ENCODE results near the gene CACNA1A.

Gene CACNA1A

GRCh38 chr19:13300421-13301030 is 205.8 kb downstream of the CACNA1A start:
- no peak overlapping the region for H3K4me3 ChIP-seq (replicated peaks; ENCODE audit: insufficient read depth, low read length)
- H3K27ac ChIP-seq (replicated peaks): no peak overlapping the region
- TF ChIP-seq GABPA (IDR thresholded peaks at IDR 0.05; ENCODE audit: low read depth) (no peak), SPI1 (IDR thresholded peaks at IDR 0.05; ENCODE audit: borderline replicate concordance, low read depth) (no peak), POLR2AphosphoS5 (IDR thresholded peaks at IDR 0.05; ENCODE audit: low read depth) (no peak), CTCF (IDR thresholded peaks at IDR 0.05; ENCODE audit: insufficient read depth, low read length) (no peak)
- peaks cover 7% of the 10 kb centered on the region for H3K27me3 ChIP-seq (ENCODE audit: insufficient read depth, poor library complexity, severe bottlenecking)
- no peak for DNase-seq (ENCODE audit: low read depth in 1 of 2, low spot score in 1 of 2)

GRCh38 chr19:13299838-13300237 is 206.4 kb downstream of the CACNA1A start:
- DNase-seq (ENCODE audit: low read depth in 1 of 2, low spot score in 1 of 2): no peak
- Histone ChIP-seq H3K27me3 (ENCODE audit: insufficient read depth, poor library complexity, severe bottlenecking) (peaks cover 7% of the 10 kb centered on the region), H3K4me3 (replicated peaks; ENCODE audit: insufficient read depth, low read length) (no peak overlapping the region), H3K27ac (replicated peaks) (no peak overlapping the region)
- TF ChIP-seq CTCF (IDR thresholded peaks at IDR 0.05; ENCODE audit: insufficient read depth, low read length) (no peak), POLR2AphosphoS5 (IDR thresholded peaks at IDR 0.05; ENCODE audit: low read depth) (no peak), GABPA (IDR thresholded peaks at IDR 0.05; ENCODE audit: low read depth) (no peak), REST (IDR thresholded peaks at IDR 0.05; ENCODE audit: insufficient replicate concordance, low read depth) (no peak), SPI1 (IDR thresholded peaks at IDR 0.05; ENCODE audit: borderline replicate concordance, low read depth) (no peak)

DNA sequence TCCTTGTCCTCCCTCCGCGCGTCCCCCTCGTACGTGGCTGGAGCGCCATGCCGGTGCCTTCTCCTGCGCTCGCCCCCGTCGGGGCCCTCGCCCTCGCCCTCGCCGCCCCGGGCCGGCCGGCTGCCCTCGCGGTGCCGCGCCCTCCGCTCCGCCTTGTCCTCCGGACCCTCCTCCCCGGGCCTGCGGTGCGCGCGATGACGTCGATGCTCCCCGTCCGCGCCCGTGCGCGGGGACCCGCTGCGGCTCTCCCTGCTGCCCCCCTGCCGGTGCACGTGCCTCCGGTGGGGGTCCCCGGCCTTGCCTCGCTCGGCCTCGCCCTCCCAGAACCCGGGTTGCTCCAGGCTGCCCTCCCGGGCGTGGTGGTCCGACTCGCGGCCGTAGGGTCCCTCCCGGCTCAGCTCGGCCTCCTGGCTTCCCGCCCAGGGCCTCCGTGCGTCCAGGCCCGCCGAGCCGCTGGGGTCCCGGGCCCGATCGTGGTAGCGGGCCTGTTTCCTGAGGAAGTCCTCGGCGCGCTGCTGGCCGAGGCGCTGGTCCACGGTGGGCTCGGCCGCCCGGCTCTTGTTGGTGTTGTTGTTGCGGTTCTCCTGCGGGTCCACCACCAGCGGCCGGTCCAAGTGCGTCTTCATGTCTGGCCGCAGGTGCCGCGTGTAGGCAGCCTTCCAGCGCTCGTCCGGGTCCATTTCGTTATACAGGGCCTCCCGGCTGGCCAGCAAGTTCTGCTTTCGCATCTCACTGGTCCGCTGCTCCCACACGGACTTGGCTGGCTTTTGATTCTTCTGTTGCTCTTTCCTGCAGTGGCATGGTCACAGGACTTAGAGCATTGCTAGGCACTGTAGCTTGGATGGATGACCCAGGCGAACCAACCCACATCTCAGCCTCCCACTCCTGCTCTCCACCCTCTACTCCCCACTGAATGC is 207.5 kb downstream of the CACNA1A start:
- Histone ChIP-seq H3K4me3 (replicated peaks; ENCODE audit: insufficient read depth, low read length) (no peak overlapping the region), H3K27me3 (ENCODE audit: insufficient read depth, poor library complexity, severe bottlenecking) (peaks cover 7% of the 10 kb centered on the region), H3K27ac (replicated peaks) (no peak overlapping the region)
- no peak for DNase-seq (ENCODE audit: low read depth in 1 of 2, low spot score in 1 of 2)
- TF ChIP-seq CTCF (IDR thresholded peaks at IDR 0.05; ENCODE audit: insufficient read depth, low read length) (no peak), SPI1 (IDR thresholded peaks at IDR 0.05; ENCODE audit: borderline replicate concordance, low read depth) (no peak), GABPA (IDR thresholded peaks at IDR 0.05; ENCODE audit: low read depth) (no peak), REST (IDR thresholded peaks at IDR 0.05; ENCODE audit: insufficient replicate concordance, low read depth) (no peak), POLR2AphosphoS5 (IDR thresholded peaks at IDR 0.05; ENCODE audit: low read depth) (no peak)
